IPS-18a (cell line): ENCODE measurements around the gene ALOX12B.
"Not testable (repeated sequence)": the region's sequence is repeated elsewhere in the genome, so short reads cannot be mapped to it uniquely, and the experiment has no call there.

Experiments used
- H3K27ac ChIP-seq: one replicate; pipeline ENCODE4 v1.5.1; 2013; ENCODE audit warnings: low read length
- H3K27me3 ChIP-seq: one replicate; pipeline ENCODE4 v1.6.1; 2013; ENCODE audit warnings: mild to moderate bottlenecking, low read length; ENCODE audit not compliant: control insufficient read depth, insufficient read depth
- H3K36me3 ChIP-seq: one replicate; pipeline ENCODE4 v1.6.1; 2013; ENCODE audit warnings: low read depth, low read length; ENCODE audit not compliant: control insufficient read depth
- H3K4me1 ChIP-seq: one replicate; pipeline ENCODE4 v1.6.1; 2013; ENCODE audit warnings: low read depth, low read length; ENCODE audit not compliant: control insufficient read depth
- H3K4me3 ChIP-seq: one replicate; pipeline ENCODE4 v1.5.1; 2013; ENCODE audit warnings: low read length
- H3K9ac ChIP-seq: one replicate; pipeline ENCODE4 v1.6.1; 2013; ENCODE audit warnings: mild to moderate bottlenecking, low read length, moderate library complexity
- H3K9me3 ChIP-seq: one replicate; pipeline ENCODE4 v1.6.1; 2013; ENCODE audit warnings: low read depth, low read length; ENCODE audit not compliant: control insufficient read depth

ALOX12B gene

DNA sequence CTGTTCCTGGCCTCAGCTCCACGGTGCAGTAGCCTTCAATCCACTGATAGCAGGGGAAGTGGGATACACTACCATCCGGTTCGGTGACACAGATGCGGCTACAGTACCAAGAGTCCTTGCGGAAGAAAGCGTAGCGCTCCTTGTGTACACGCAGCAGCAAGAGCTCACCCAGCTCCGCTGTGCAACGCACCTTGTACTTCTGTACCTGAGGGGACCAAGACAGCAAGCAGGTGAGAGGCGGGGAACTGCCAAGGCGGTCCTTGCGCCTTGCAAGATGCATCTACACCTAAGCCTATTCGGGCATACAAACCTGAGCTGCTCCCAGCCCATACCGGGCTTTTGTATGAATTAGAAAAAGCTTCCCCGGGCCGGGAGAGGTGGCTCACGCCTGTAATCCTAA, 29.3 kb upstream of the ALOX12B start:
- Histone ChIP-seq H3K9me3 (no peaks in the 10 kb centered on the region), H3K27me3 (peaks cover 59% of the 10 kb centered on the region), H3K4me3 (no peak overlapping the region), H3K27ac (no peak overlapping the region), H3K4me1 (no peaks in the 10 kb centered on the region), H3K36me3 (no peaks in the 10 kb centered on the region), H3K9ac (no peak overlapping the region)

DNA sequence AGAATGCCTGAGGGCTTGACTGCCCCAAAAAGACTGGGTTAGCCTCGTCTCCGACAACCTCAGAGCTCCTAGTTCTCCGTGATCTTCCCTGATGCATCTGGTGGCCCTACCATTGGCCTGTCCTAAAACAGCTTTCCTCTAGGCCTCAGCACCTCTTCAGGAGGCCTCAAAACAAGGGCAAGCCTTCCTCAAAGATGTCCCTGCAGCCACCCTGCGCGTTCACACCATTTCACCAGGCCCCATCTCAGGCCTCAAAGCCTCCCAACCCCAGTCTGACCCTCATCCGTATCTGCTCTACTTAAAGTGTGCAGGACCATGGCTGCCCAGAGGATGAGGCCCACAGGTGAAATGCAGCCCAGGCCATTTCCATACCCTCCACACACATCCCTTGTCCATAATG, 23.4 kb upstream of the ALOX12B start:
- Histone ChIP-seq H3K9ac (no peak overlapping the region), H3K27me3 (peaks cover 67% of the 10 kb centered on the region), H3K9me3 (no peaks in the 10 kb centered on the region), H3K4me1 (no peaks in the 10 kb centered on the region), H3K4me3 (no peak overlapping the region), H3K36me3 (no peaks in the 10 kb centered on the region), H3K27ac (no peak overlapping the region)

DNA sequence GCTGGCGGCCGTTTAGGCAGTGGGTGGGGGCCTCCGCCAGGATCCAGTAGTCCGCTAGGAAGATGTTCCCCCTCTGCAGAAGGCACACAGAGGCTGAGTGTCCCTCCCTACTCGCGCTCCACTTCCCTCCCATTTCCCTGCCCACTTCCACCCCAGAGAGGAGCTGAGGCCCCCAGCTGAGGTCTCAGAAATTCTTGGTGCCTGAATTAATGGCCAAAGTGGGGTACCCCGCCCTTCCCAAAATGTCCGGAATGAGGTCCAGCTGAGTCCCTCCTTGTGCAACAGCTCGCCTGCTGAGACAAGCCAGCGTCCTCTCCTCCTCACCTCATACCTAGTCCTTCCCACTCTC, 22.9 kb upstream of the ALOX12B start:
- Histone ChIP-seq H3K4me1 (no peaks in the 10 kb centered on the region), H3K4me3 (peak overlapping the region; percentile 69), H3K36me3 (no peaks in the 10 kb centered on the region), H3K27me3 (peaks cover 63% of the 10 kb centered on the region), H3K9ac (no peak overlapping the region), H3K9me3 (no peaks in the 10 kb centered on the region), H3K27ac (no peak overlapping the region)

DNA sequence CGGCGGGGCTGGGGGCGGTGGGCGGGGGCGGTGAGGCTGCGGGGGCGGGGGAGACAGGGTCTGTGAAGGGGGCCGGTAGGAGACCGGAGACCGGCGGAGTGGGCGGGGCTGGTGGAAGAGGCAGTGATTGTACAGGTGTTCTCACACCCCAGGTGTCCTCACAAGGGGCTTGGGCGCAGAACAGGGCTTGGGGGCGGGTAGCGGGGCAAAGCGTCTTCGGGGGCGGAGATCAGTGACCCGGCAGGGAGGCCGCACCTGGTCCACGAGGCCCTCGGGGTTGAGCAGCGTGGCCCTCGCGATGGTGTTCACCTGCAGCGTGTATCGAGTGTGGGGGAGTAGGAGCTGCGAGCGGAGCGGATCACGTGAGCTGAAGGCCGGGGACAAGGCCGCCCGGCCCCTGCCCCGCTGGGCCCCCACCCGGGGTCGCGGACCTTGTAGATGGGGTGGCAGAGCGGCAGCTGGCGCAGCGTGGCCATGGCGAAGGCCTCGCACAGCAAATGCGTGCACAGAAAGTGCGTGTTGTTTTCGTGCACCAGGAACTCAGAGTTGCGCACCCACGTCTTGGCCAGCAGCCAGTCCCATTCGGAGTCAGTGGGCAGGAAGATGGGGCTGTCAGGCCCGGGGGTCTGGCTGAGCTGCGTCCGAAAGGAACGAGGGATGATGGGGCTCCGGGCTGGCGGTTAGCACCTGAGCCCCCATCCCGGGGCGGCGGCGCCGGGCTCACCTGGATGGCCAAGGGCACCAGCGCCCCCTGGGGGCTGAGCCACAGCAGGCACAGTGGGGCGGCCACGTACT, 22.3 kb upstream of the ALOX12B start:
- Histone ChIP-seq H3K4me1 (no peaks in the 10 kb centered on the region), H3K9me3 (no peaks in the 10 kb centered on the region), H3K27me3 (peaks cover 57% of the 10 kb centered on the region), H3K4me3 (peak overlapping the region; percentile 69), H3K27ac (no peak overlapping the region), H3K36me3 (no peaks in the 10 kb centered on the region), H3K9ac (no peak overlapping the region)

DNA sequence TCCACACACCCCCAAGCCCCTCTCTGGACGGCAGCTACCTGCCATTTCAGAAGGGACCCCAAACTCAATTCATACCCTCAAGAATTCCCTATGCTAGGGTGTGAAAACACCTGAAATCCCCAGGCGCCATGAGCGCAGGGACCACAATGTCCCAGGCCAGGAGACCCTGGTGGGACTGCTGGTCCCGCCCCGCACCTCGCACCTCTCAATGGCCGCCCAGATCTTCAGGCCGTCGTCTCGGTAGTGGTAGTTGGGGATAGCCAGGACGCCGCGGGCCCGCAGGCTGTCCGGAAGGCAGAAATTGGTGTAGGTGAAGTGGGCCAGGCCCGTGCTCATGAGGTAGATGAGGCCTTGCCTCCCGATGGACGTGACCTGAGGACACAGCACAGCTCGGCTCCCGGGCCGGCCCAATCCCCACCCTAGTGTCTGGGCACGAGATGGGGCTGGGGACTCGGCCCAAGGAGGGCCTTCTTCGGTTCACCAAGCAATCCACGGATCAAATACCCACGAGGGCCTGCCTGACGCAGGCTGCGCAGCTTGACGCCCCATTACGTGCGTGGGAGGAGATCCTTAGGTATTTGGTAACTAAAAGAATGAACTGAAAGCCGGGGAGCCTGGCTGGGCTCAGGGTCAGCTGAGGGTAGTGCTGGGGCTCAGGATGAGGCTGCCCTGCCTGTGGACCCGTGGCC, 21.6 kb upstream of the ALOX12B start:
- Histone ChIP-seq H3K4me3 (no peak overlapping the region), H3K36me3 (no peaks in the 10 kb centered on the region), H3K9me3 (no peaks in the 10 kb centered on the region), H3K9ac (no peak overlapping the region), H3K4me1 (no peaks in the 10 kb centered on the region), H3K27me3 (peaks cover 49% of the 10 kb centered on the region), H3K27ac (no peak overlapping the region)

DNA sequence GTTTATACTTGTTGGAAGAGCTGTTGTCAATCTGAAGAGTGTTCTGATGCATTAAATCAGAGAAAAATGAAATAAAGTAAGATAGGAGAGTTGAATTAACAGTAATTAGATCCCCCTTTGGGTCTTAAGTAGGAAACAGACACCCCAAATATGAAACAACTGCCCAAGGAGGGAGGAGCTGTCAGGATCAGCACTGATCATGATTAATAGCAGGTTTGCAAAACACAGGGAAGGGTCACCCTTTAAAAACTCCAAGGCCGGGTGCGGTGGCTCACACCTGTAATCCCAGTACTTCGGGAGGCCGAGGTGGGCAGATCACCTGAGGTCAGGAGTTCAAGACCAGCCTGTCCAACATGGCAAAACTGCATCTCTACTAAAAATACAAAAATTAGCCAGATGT, 19.5 kb upstream of the ALOX12B start:
- not testable (repeated sequence) for H3K4me3 ChIP-seq, H3K4me1 ChIP-seq, H3K27ac ChIP-seq, H3K36me3 ChIP-seq, H3K9me3 ChIP-seq, H3K9ac ChIP-seq
- H3K27me3 ChIP-seq = peaks cover 37% of the 10 kb centered on the region

DNA sequence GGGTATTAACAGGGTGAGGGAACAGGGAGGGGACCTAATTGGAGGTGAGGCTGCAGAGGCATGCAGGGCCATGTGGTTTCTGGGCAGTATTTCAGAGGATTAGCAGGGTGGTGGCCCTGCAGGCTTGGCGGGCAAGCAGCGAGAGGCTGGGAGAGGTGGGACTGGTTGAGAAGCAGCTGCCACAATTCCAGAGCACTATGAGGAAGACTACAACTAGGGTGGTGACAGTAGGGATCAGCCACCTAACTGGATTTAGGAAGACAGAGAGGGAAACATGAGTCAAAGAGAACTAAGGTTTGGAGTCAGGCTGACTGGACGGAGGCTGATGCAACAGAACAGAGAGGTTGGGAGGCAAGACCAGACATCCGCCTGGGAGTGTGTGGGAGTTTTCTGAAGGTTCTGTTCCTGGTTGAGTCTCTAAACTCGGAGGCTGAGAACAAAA, 18.5 kb upstream of the ALOX12B start:
- no peak overlapping the region for H3K4me3 ChIP-seq
- H3K9ac ChIP-seq = peak overlapping the region; percentile 10
- no peaks in the 10 kb centered on the region for H3K4me1 ChIP-seq
- no peaks in the 10 kb centered on the region for H3K36me3 ChIP-seq
- no peaks in the 10 kb centered on the region for H3K9me3 ChIP-seq
- H3K27ac ChIP-seq = no peak overlapping the region
- peaks cover 27% of the 10 kb centered on the region for H3K27me3 ChIP-seq

DNA sequence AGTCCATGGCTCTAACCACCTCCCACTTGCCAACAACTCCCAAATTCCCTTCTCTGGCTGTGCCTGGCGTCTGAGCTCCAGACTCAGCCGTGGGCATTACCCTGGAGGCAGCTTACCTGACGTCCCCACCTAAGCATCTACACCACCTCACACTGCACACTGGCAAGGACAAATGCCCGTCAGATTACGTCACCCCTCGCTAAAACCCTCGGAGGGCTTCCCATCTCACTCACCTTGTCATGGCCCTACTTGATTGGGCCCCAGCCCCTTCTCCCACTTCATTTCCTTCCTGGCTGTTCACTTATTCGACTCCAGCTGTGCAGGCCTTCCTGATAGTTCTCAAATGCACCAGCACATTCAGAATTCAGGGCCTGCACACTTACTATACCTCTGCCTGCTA, 17.4 kb upstream of the ALOX12B start:
- no peak overlapping the region for H3K9ac ChIP-seq
- H3K27ac ChIP-seq = no peak overlapping the region
- no peak overlapping the region for H3K4me3 ChIP-seq
- no peaks in the 10 kb centered on the region for H3K9me3 ChIP-seq
- H3K36me3 ChIP-seq = no peaks in the 10 kb centered on the region
- H3K27me3 ChIP-seq = peaks cover 17% of the 10 kb centered on the region
- H3K4me1 ChIP-seq = no peaks in the 10 kb centered on the region

DNA sequence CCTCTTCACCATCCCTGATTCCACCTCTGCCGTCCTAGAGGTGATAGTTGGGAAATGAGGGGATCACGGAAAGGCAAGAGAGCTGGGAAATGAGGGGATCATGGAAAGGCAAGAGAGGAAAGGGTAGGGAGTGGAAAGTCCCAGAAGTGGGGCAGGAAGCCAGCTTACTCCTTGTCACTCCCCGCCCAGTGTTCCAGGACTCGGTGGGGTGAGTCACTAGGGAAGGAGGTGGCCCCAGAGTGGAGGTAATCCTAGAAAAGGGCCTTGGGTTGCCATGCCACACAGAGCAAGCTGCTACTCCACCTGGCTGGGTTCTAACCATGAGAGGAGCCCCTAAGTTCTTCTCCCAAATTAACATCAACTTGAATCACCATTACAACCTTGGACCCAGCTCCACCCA, 16.0 kb upstream of the ALOX12B start:
- H3K4me3 ChIP-seq = no peak overlapping the region
- H3K9me3 ChIP-seq = no peaks in the 10 kb centered on the region
- no peak overlapping the region for H3K9ac ChIP-seq
- no peaks in the 10 kb centered on the region for H3K36me3 ChIP-seq
- H3K4me1 ChIP-seq = no peaks in the 10 kb centered on the region
- peaks cover 6% of the 10 kb centered on the region for H3K27me3 ChIP-seq
- no peak overlapping the region for H3K27ac ChIP-seq

DNA sequence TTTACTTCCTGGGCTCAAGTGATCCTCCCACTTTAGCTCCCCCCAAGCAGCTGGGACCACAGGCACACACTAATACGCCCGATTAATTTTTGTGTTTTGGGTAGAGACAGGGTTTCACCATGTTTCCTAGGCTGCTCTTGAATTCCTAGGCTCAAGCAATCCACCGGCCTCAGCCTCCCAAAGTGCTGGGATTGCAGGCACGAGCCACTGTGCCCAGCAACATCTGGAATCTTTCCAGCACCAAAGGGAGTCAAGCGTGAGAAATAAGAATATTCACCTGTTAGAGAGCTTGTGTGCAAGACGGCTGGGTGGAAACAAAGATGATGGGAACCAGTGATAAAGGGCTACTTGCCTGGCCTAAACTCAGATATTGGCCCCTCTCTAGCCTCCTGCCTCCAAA, 14.2 kb upstream of the ALOX12B start:
- H3K4me1 ChIP-seq = no peaks in the 10 kb centered on the region
- no peak overlapping the region for H3K9ac ChIP-seq
- H3K27ac ChIP-seq = no peak overlapping the region
- no peaks in the 10 kb centered on the region for H3K9me3 ChIP-seq
- H3K4me3 ChIP-seq = no peak overlapping the region
- H3K36me3 ChIP-seq = no peaks in the 10 kb centered on the region
- no peaks in the 10 kb centered on the region for H3K27me3 ChIP-seq

DNA sequence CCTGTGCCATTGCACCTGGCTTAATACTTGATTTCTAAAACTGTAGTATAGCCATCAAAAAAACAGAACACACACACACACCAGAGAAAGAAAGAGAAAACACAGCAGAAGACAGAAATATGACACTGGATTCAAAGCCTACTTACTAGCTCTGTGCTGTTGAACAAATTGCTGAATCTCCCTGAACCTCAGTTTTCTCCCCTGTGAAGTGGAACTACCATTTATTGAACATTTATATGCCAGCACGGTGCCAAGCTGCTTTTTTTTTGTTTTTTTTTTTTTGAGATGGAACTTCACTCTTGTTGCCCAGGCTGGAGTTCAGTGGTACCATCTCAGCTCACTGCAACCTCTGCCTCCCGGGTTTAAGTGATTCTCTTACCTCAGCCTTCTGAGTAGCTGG, 13.2 kb upstream of the ALOX12B start:
- no peaks in the 10 kb centered on the region for H3K9me3 ChIP-seq
- H3K9ac ChIP-seq = no peak overlapping the region
- peaks cover 3% of the 10 kb centered on the region for H3K27me3 ChIP-seq
- H3K4me1 ChIP-seq = no peaks in the 10 kb centered on the region
- no peaks in the 10 kb centered on the region for H3K36me3 ChIP-seq
- no peak overlapping the region for H3K4me3 ChIP-seq
- no peak overlapping the region for H3K27ac ChIP-seq

DNA sequence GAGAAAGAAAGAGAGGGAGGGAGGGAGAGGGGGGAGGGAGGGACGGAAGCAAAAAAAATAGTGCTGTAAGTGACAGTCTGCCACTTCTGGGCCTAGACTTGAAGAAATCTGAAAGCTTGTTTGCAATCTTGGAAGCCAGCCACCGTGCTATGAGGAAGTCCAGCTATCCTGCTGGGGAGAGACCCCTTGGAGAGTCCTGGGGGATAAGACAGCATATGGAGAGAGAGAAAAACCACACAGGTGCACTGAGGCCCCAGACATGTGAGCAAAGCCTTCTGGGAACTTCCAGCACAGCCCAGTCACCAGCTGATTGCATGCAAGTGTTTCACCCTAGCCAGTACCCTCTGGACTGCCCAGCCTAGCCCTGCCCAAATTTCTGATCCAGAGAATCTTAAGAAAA, 12.6 kb upstream of the ALOX12B start:
- Histone ChIP-seq H3K9me3 (no peaks in the 10 kb centered on the region), H3K4me3 (no peak overlapping the region), H3K27ac (no peak overlapping the region), H3K4me1 (no peaks in the 10 kb centered on the region), H3K36me3 (no peaks in the 10 kb centered on the region), H3K9ac (no peak overlapping the region), H3K27me3 (peaks cover 4% of the 10 kb centered on the region)
